Uterus (tissue), 4 donors: ENCODE results near the gene RCAN2. TPM values are rescaled to one million over a fixed set of nuclear protein-coding genes. Genes with fewer than 3 reads are reported as not detected.

Experiments
- DNase-seq, 2 donors: peaks; one replicate each; pipeline ENCODE4 v3.0.0-alpha.2; 2019 to 2020
- H3K27ac ChIP-seq, 2 donors: fragments of 200-600 bp; sonication (generic); 1 replicate in 1 of 2; 2 replicates in 1 of 2; pipeline ENCODE4 v1.5.1; 2016 to 2018
- H3K27me3 ChIP-seq, 2 donors: fragments of 200-600 bp; sonication (generic); one replicate each; pipeline ENCODE4 v1.5.1; 2018 to 2019; ENCODE audit warnings: control low read depth in 1 of 2
- H3K36me3 ChIP-seq, 2 donors: fragments of 200-600 bp; sonication (generic); one replicate each; pipeline ENCODE4 v1.5.1; 2019; ENCODE audit warnings: control low read depth in 1 of 2
- H3K4me1 ChIP-seq, 2 donors: fragments of 200-600 bp; sonication (generic); one replicate each; pipeline ENCODE4 v1.5.1; 2018 to 2019; ENCODE audit warnings: control low read depth in 1 of 2
- H3K4me3 ChIP-seq, 2 donors: fragments of 200-600 bp; sonication (generic); 1 replicate in 1 of 2; 2 replicates in 1 of 2; pipeline ENCODE4 v1.5.1; 2018 to 2019; ENCODE audit warnings: mild to moderate bottlenecking in 1 of 2
- H3K9me3 ChIP-seq, 2 donors: fragments of 200-600 bp; sonication (generic); one replicate each; pipeline ENCODE4 v1.5.1; 2019; ENCODE audit warnings: control low read depth in 1 of 2
- CTCF ChIP-seq, 4 experiments: fragments of 200-600 bp in 2 of 4; fragments of 450-650 bp in 2 of 4; sonication (generic) in 2 of 4; IDR thresholded peaks; one replicate each; pipeline ENCODE4 v1.5.1; 2016 to 2019; ENCODE audit warnings: antibody characterized with exemption in 4 of 4, mild to moderate bottlenecking in 2 of 4, moderate library complexity in 1 of 4
- POLR2A ChIP-seq, 2 donors: fragments of 450-650 bp; IDR thresholded peaks; one replicate each; pipeline ENCODE4 v1.6.1; 2016; ENCODE audit warnings: antibody characterized with exemption in 2 of 2, mild to moderate bottlenecking in 1 of 2, moderate library complexity in 1 of 2
- intact Hi-C: fragments of 100-400 bp; cut with DNase I; formaldehyde crosslinking; loops from one replicate; pipeline ENCODE4 v1.15.1; 2023; ENCODE audit warnings: low total_unique reads
- total RNA-seq, 4 donors: library from RNA; depleted of rRNA in 3 of 4; stranded (reverse); fragments of >200 nt in 3 of 4; gene quantifications; one replicate each; pipeline versions ENCODE4 v1.1.0 to v1.2.4, GENCODE V29; 2014 to 2023
- donor health status: DM: yes; HTN: yes; CAD: no.

RCAN2 gene
- total RNA-seq, 4 donors from 2014 or later, result 3.0 to 36.4 (median 16.3) TPM

GRCh38 chr6:46246081-46246480, 245.2 kb downstream of the RCAN2 start:
- TF ChIP-seq CTCF (IDR thresholded peaks at IDR 0.05), result no peak
- no peak for TF ChIP-seq POLR2A (IDR thresholded peaks at IDR 0.05)
- no peak for DNase-seq
- intact Hi-C loops, result no loop called here
- Histone ChIP-seq H3K4me1 (no peaks in the 10 kb centered on the region), H3K27me3 (no peaks in the 10 kb centered on the region), H3K36me3 (no peaks in the 10 kb centered on the region), H3K27ac (no peak overlapping the region), H3K9me3 (no peaks in the 10 kb centered on the region), H3K4me3 (no peak overlapping the region)

- intact Hi-C loops, result no loop called here
- H3K27ac ChIP-seq, result no peak overlapping the region
Measured at GRCh38 chr6:46244670-46245069, 246.6 kb downstream of the RCAN2 start.

GRCh38 chr6:46243754-46244153, 247.5 kb downstream of the RCAN2 start:
- DNase-seq, result no peak
- H3K27ac ChIP-seq, result no peak overlapping the region
- no peak for TF ChIP-seq CTCF (IDR thresholded peaks at IDR 0.05)
- no peak for TF ChIP-seq POLR2A (IDR thresholded peaks at IDR 0.05)

More at GRCh38 chr6:46244670-46245069, 246.6 kb downstream of the RCAN2 start:
- Histone ChIP-seq H3K9me3 (no peaks in the 10 kb centered on the region), H3K27me3 (no peaks in the 10 kb centered on the region), H3K4me3 (no peak overlapping the region), H3K36me3 (no peaks in the 10 kb centered on the region), H3K4me1 (no peaks in the 10 kb centered on the region)
- DNase-seq, result no peak
- TF ChIP-seq POLR2A (IDR thresholded peaks at IDR 0.05) (no peak), CTCF (IDR thresholded peaks at IDR 0.05) (no peak)

GRCh38 chr6:46242921-46243320, 248.3 kb downstream of the RCAN2 start:
- no peaks in the 10 kb centered on the region for H3K27me3 ChIP-seq
- intact Hi-C loops, result no loop called here
- DNase-seq, result no peak

More at GRCh38 chr6:46243754-46244153, 247.5 kb downstream of the RCAN2 start:
- H3K36me3 ChIP-seq, result no peaks in the 10 kb centered on the region
- H3K4me1 ChIP-seq, result no peaks in the 10 kb centered on the region
- H3K4me3 ChIP-seq, result no peak overlapping the region
- H3K27me3 ChIP-seq, result no peaks in the 10 kb centered on the region
- intact Hi-C loops, result no loop called here
- H3K9me3 ChIP-seq, result no peaks in the 10 kb centered on the region

More at GRCh38 chr6:46242921-46243320, 248.3 kb downstream of the RCAN2 start:
- Histone ChIP-seq H3K4me3 (no peak overlapping the region), H3K27ac (no peak overlapping the region), H3K36me3 (no peaks in the 10 kb centered on the region), H3K4me1 (no peaks in the 10 kb centered on the region), H3K9me3 (no peaks in the 10 kb centered on the region)
- TF ChIP-seq POLR2A (IDR thresholded peaks at IDR 0.05), result no peak
- no peak for TF ChIP-seq CTCF (IDR thresholded peaks at IDR 0.05)
